ENCODE measurements around the gene ZC3H7A.

The ZC3H7A gene

GRCh38 chr16:11708421-11708820, 88.6 kb downstream of the ZC3H7A start:
- DNase-seq: no peak

- no peak for DNase-seq
These were observed 89.3 kb downstream of the ZC3H7A start for GRCh38 chr16:11707679-11708197.

DNA sequence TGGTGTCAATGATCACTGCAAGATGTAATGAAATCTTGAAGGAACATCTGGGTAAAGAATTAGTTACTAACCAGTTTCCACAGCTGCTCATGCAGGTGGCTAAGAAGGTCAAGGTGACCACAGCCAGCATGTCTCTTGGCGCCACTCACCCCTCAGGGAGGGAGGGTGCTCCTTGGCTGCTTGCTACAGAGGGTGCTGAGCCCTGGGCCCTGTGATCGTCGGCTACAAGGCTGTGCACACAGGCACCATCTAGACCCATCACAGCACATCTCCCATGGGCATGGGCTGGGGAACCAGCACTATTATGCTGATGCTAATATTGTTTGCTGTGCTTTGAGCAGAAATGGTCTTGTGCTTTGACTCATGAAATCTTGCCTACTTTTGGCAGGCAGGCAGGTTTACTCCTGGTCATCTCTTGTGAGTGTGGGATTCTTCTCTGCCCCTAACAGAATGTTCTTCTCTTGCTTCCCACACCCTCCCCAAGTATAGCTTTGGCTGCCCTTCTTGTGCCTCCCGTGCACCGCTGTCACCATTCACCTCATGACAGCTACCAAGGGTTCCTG, 90.8 kb downstream of the ZC3H7A start:
- peak in 18 of 56 donors; percentile 10 to 80 (median 36) for DNase-seq

DNA sequence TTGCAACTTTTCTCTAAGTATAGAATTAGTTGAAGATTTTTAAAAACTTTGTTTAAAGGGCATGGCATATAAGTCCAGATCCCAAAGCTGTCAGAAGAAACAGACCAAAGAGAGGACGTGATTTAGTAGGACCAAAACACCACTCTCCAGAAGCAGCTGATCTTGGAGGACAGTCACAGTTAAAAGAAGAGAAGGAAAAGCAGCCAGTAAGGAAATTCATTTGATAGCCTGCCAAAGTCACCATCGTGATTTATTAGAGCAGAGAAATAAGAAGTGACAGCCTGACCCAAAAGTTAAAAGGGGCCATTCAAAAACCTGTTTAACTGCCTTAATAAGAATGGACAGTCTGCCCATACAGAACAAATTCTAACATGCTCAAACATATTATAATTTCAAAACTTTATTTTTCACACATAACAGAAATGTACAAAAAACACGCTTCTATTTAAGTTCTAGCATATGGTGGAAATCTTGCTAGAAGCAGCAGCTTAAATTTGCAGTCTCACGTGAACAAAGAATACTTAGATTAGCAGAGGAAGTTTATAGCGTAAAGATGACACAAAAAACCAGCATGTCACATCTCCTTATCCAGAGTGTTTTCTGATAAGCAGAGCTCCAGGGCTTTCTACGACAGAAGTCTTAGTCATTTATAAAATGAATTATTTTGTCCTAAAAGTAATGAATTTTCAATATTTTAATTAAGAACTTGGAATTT, 91.6 kb downstream of the ZC3H7A start:
- no peak for DNase-seq
